Astrocyte of the cerebellum (primary cell): ENCODE measurements around the gene GLIS1.

ENCODE experiments used
- DNase-seq: peaks from one replicate; pipeline ENCODE4 v3.0.0-alpha.2; 2011; ENCODE audit warnings: low read depth
- H3K4me3 ChIP-seq: 2 replicates; pipeline ENCODE4 v1.5.1; 2011; ENCODE audit warnings: mild to moderate bottlenecking, low read depth, low read length, moderate library complexity
- in situ Hi-C: cut with HindIII; loops from 2 replicates; pipeline ENCODE4 v1.10.0; 2017; ENCODE audit warnings: low sequenced_read_pairs
- TF ChIP-seq, protein P1 (sequence below): IDR thresholded peaks from 2 replicates; pipeline ENCODE4 v1.5.1; 2012; ENCODE audit warnings: low read length, low read depth, moderate library complexity, mild to moderate bottlenecking; ENCODE audit errors: missing control alignments

The GLIS1 gene

DNA sequence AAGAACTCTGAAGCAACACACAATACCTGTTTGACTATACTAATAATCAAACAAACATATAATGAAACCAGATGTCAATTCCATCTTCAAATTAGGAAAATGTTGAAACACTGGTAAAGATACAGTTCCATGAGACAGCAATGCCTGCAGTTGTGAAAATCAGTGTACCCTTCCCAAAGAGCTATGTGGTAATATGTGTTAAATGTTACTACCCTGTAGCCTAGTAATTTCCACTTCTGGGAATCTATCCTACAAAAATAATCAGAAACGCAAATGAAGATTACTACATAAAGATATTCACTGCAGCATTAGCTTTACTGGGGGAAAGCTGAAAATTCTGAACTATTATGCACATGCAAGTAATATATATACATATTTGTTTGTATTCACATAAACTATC lies 16.9 kb downstream of the GLIS1 start:
- no peak overlapping the region for H3K4me3 ChIP-seq
- TF ChIP-seq, protein P1, sequence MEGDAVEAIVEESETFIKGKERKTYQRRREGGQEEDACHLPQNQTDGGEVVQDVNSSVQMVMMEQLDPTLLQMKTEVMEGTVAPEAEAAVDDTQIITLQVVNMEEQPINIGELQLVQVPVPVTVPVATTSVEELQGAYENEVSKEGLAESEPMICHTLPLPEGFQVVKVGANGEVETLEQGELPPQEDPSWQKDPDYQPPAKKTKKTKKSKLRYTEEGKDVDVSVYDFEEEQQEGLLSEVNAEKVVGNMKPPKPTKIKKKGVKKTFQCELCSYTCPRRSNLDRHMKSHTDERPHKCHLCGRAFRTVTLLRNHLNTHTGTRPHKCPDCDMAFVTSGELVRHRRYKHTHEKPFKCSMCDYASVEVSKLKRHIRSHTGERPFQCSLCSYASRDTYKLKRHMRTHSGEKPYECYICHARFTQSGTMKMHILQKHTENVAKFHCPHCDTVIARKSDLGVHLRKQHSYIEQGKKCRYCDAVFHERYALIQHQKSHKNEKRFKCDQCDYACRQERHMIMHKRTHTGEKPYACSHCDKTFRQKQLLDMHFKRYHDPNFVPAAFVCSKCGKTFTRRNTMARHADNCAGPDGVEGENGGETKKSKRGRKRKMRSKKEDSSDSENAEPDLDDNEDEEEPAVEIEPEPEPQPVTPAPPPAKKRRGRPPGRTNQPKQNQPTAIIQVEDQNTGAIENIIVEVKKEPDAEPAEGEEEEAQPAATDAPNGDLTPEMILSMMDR: no peak
- in situ Hi-C loops: no loop called here
- DNase-seq: no peak

DNA sequence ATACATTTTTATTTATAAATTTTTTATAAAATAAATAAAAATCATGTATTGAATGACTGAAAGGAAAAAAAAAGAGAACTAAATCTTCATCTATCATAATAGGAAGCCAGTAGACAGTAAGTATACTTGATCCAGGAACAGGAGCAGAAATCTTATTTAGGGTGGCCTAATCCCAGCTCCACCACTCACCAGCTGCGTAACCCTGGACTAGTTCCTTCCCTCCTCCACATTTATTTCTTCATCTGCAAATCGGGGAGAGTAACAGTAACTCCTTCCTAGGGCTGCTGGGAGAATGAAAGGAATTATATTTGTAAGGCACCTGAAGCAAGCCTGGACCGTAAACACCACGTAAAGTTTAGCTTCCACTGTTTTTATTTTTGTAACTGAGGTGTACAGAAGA lies 17.9 kb downstream of the GLIS1 start:
- in situ Hi-C loops: no loop called here
- TF ChIP-seq, protein P1: no peak
- no peak for DNase-seq
- no peak overlapping the region for H3K4me3 ChIP-seq

DNA sequence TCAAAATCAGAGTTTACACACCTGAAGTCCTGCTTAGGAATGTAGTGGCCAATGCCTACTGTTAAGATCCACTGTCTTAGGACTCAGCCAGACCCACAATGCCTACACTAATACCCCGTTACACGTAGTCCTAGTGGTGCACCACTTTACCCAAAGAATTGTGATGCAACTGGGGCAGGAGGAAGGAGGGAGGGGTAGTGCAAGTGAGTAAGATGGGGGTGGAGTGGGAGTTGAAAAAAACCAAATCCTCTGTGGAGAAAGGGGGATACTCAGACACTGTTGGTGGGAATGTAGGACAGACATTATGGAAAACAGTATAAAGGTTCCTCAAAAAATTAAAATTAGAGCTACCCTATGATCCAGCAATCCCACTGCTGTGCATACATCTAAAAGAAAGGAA lies 19.5 kb downstream of the GLIS1 start:
- H3K4me3 ChIP-seq: no peak overlapping the region
- DNase-seq: no peak
- TF ChIP-seq, protein P1: no peak
- in situ Hi-C loops: no loop called here

DNA sequence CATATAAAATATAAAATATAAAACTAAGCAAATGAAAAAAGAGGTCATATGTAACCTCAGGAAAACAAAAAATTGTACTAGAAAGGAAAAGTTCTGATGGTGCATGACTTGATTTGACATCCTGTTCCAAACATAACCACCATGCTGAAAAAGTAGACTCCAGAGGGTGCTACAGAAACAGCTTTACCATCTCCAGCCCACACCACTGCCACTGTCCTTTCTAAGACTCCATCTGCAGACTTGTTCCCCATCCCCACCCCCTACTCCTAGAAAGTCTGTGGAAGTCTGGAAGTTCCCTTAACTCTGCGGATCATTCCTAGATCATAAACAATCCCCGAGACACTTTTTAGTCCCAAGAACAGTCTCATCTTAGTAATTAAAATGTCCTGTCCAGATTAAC lies 20.5 kb downstream of the GLIS1 start:
- H3K4me3 ChIP-seq: no peak overlapping the region
- no peak for DNase-seq
- TF ChIP-seq, protein P1: no peak
- in situ Hi-C loops: no loop called here

DNA sequence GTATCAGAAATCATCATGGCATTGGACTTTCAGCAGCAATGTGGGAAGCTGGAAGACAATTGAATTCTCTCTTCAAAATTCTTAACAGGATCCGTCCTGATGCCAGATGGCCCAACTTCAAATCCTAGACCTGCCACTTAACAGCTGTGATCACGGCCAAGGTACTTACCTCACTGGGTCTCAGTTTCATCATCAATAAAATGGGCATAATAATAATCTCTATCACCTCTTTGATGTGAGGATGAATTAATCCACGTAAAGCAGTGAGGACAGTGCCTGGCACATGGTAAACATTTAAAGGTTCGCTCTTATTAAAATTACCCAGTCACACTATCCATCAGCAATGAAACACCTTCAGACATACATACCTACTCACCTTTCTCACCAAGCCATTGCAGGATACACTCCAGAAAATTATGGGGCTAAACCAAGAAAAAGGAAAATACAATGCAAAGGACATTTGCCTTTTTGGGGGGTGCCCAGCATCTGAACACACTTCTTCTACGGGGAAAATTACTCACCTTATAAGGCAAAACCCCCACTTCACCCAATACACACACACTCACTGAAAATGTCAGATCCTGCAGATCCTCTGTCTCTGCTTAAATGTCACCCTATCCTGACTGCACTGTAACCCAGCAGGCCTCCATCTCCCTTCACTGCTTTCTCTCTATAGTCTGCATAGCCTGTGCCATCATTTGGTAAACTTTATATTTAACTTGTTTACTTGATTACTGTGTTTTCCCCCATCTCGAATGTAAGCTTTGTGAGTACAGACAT lies 21.7 kb downstream of the GLIS1 start:
- in situ Hi-C loops: no loop called here
- no peak overlapping the region for H3K4me3 ChIP-seq
- TF ChIP-seq, protein P1: no peak
- no peak for DNase-seq

DNA sequence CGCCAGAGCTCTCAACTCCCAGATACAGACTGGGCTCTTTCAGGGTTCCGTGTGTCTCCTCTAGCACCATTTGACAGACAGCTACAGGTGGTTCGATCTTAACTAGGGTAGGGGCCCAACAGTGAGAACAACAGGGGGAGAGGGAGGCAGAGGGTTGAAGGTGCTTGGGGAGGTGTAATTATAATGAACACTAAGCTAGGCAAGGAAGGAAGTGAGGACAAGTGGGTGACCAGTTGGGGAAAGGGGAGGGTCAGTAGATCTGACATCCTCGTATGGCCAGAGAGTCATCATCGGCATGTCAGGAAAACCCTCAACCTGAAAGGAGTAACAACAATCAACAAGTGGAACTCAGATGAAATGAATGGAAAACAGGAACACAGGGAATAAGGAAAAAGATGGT lies 22.8 kb downstream of the GLIS1 start:
- no peak for DNase-seq
- in situ Hi-C loops: no loop called here
- TF ChIP-seq, protein P1: no peak
- H3K4me3 ChIP-seq: no peak overlapping the region
